DOHH2 (cell line): ENCODE data around the gene BICC1.

ENCODE experiments used
- H3F3A ChIP-seq: fragments of 200-600 bp; sonication (generic), shearing (Covaris generic); 2 replicates; pipeline ENCODE4 v1.6.0; 2016; ENCODE audit warnings: antibody characterized with exemption, mild to moderate bottlenecking; ENCODE audit not compliant: control insufficient read depth, insufficient read depth
- H3K27ac ChIP-seq: fragments of 200-600 bp; sonication (generic); 2 replicates; pipeline ENCODE4 v1.5.1; 2014; ENCODE audit warnings: low read depth, mild to moderate bottlenecking, low read length, moderate library complexity
- H3K27me3 ChIP-seq: fragments of 200-600 bp; sonication (generic); 2 replicates; pipeline ENCODE4 v1.6.1; 2014; ENCODE audit warnings: mild to moderate bottlenecking, low read length, mixed read lengths; ENCODE audit not compliant: control insufficient read depth
- H3K36me3 ChIP-seq: fragments of 200-600 bp; sonication (generic); 2 replicates; pipeline ENCODE4 v1.6.1; 2014; ENCODE audit warnings: mild to moderate bottlenecking, low read length, moderate library complexity, mixed read lengths; ENCODE audit not compliant: control insufficient read depth
- H3K4me1 ChIP-seq: fragments of 200-600 bp; sonication (generic); 2 replicates; pipeline ENCODE4 v1.6.1; 2014; ENCODE audit warnings: mild to moderate bottlenecking, low read length, mixed read lengths; ENCODE audit not compliant: control insufficient read depth
- H3K4me2 ChIP-seq: fragments of 200-600 bp; sonication (generic); 2 replicates; pipeline ENCODE4 v1.6.0; 2014; ENCODE audit warnings: mild to moderate bottlenecking, low read length, moderate library complexity
- H3K4me3 ChIP-seq: fragments of 200-600 bp; sonication (generic); 2 replicates; pipeline ENCODE4 v1.5.1; 2014; ENCODE audit warnings: mild to moderate bottlenecking, low read length, mixed read lengths
- H3K79me2 ChIP-seq: fragments of 200-600 bp; sonication (generic); 2 replicates; pipeline ENCODE4 v1.6.1; 2014; ENCODE audit warnings: mild to moderate bottlenecking, low read length, mixed read lengths; ENCODE audit not compliant: control insufficient read depth
- H3K9me2 ChIP-seq: fragments of 200-600 bp; sonication (generic); replicated peaks from 2 replicates; pipeline ENCODE4 v1.6.1; 2014; ENCODE audit warnings: mild to moderate bottlenecking, low read length, mixed read lengths; ENCODE audit not compliant: control insufficient read depth
- H3K9me3 ChIP-seq: fragments of 200-600 bp; sonication (generic); 2 replicates; pipeline ENCODE4 v1.6.1; 2014; ENCODE audit warnings: antibody characterized with exemption, low read length, mixed read lengths; ENCODE audit not compliant: control insufficient read depth, insufficient read depth
- H4K20me1 ChIP-seq: fragments of 200-600 bp; sonication (generic); 2 replicates; pipeline ENCODE4 v1.6.0; 2014; ENCODE audit warnings: low read depth, mild to moderate bottlenecking, antibody characterized with exemption, low read length, moderate library complexity; ENCODE audit not compliant: control insufficient read depth, insufficient read depth
- CTCF ChIP-seq: fragments of 200-600 bp; sonication (generic); IDR thresholded peaks from one replicate; pipeline ENCODE4 v1.5.1; 2014; ENCODE audit warnings: antibody characterized with exemption, mild to moderate bottlenecking, low read depth, low read length; ENCODE audit not compliant: poor library complexity, severe bottlenecking
- EZH2phosphoT487 ChIP-seq: fragments of 200-600 bp; sonication (generic); IDR thresholded peaks from 2 replicates; pipeline ENCODE4 v1.6.1; 2017; ENCODE audit warnings: borderline replicate concordance, mild to moderate bottlenecking, antibody characterized with exemption, low read length, moderate library complexity, mixed read lengths

The BICC1 gene

GRCh38 chr10:58546722-58547445, 34.2 kb downstream of the BICC1 start:
- no peaks in the 10 kb centered on the region for H3K27me3 ChIP-seq
- H3K9me3 ChIP-seq: no peaks in the 10 kb centered on the region
- H3K9me2 ChIP-seq: no peaks in the 10 kb centered on the region
- TF ChIP-seq EZH2phosphoT487 (no peak), CTCF (no peak)
- no peak overlapping the region for H3K27ac ChIP-seq
- H3K4me1 ChIP-seq: no peaks in the 10 kb centered on the region
- no peaks in the 10 kb centered on the region for H3F3A ChIP-seq
- H3K79me2 ChIP-seq: no peaks in the 10 kb centered on the region
- no peaks in the 10 kb centered on the region for H3K36me3 ChIP-seq
- H4K20me1 ChIP-seq: no peaks in the 10 kb centered on the region
- H3K4me2 ChIP-seq: no peak overlapping the region
- H3K4me3 ChIP-seq: no peak overlapping the region

- no peak overlapping the region for H3K4me2 ChIP-seq
- no peaks in the 10 kb centered on the region for H3K36me3 ChIP-seq
- no peak overlapping the region for H3K27ac ChIP-seq
- H3K4me3 ChIP-seq: no peak overlapping the region
- H3K9me2 ChIP-seq: no peaks in the 10 kb centered on the region
- no peaks in the 10 kb centered on the region for H3K79me2 ChIP-seq
- no peaks in the 10 kb centered on the region for H3K27me3 ChIP-seq
- no peaks in the 10 kb centered on the region for H4K20me1 ChIP-seq
- no peak for TF ChIP-seq CTCF
- no peak for TF ChIP-seq EZH2phosphoT487
- no peaks in the 10 kb centered on the region for H3K9me3 ChIP-seq
- H3F3A ChIP-seq: no peaks in the 10 kb centered on the region
- no peaks in the 10 kb centered on the region for H3K4me1 ChIP-seq
These were observed 35.3 kb downstream of the BICC1 start for GRCh38 chr10:58547963-58548362.

GRCh38 chr10:58554316-58554715, 41.6 kb downstream of the BICC1 start:
- H3K9me2 ChIP-seq: no peaks in the 10 kb centered on the region
- H3K27ac ChIP-seq: no peak overlapping the region
- TF ChIP-seq CTCF (no peak), EZH2phosphoT487 (no peak)
- H3K79me2 ChIP-seq: no peaks in the 10 kb centered on the region
- H3K27me3 ChIP-seq: no peaks in the 10 kb centered on the region
- no peaks in the 10 kb centered on the region for H3K9me3 ChIP-seq
- no peaks in the 10 kb centered on the region for H3K4me1 ChIP-seq
- no peaks in the 10 kb centered on the region for H3F3A ChIP-seq
- no peak overlapping the region for H3K4me3 ChIP-seq
- no peak overlapping the region for H3K4me2 ChIP-seq
- no peaks in the 10 kb centered on the region for H3K36me3 ChIP-seq
- H4K20me1 ChIP-seq: no peaks in the 10 kb centered on the region
